ENCODE data around the gene UTP15. TPM values are rescaled to one million over a fixed set of nuclear protein-coding genes. Genes with fewer than 3 reads are reported as not detected.

The UTP15 gene
- total and polyA plus RNA-seq, 10 of the 15 experiments (the other 5 are each of a cell fraction or from before 2014, with no cell fraction given), result 22.5 to 39.4 (median 29.6) TPM

DNA sequence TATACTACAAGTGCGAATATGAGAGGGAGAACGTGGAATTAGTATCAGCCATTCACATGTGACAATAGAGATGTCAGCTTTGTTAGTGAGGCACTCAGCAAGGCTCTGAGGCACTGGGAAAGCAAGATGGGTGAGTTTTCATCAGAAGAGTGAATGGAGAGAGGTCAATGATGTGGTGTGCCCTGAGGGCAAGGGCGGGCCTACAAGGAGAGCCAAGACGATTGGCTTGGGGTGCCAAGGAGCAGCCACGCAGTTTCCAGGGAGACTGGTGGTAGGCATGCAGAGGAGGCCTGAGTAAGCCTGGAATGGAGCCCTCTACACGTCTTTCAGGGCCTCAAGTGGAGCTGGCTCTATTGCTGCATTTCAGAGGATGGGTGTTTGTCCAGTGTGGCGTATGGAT is 42.6 kb upstream of the UTP15 start:
- CTCF ChIA-PET, result interaction anchor here (0.7 to 10.3 kb wide), 3 partner anchors 14 to 360 kb away, joined by 3 to 139 read pairs (median 4); no protein-coding TSS in a partner anchor
- H3K27me3 ChIP-seq (replicated peaks in 1 of 2; ENCODE audit: control insufficient read depth in 2 of 2, insufficient read depth in 2 of 2, low read length in 1 of 2), result no peaks in the 10 kb centered on the region
- H4K20me1 ChIP-seq (ENCODE audit: control insufficient read depth, insufficient read depth), result no peaks in the 10 kb centered on the region
- H3K9me3 ChIP-seq (replicated peaks; ENCODE audit: control insufficient read depth, insufficient read depth, low read length), result no peaks in the 10 kb centered on the region
- no peaks in the 10 kb centered on the region for H3K36me3 ChIP-seq (ENCODE audit: control insufficient read depth in 2 of 2, insufficient read depth in 2 of 2, low read length in 1 of 2)
- H3K79me2 ChIP-seq (ENCODE audit: control insufficient read depth, insufficient read depth, low read length), result no peaks in the 10 kb centered on the region
- no peaks in the 10 kb centered on the region for H3K4me1 ChIP-seq (ENCODE audit: control insufficient read depth, insufficient read depth, low read length)
- SMC1A ChIA-PET (ENCODE audit: uncharacterized antibody, unreplicated experiment), result interaction anchor here (6.2 kb wide), 1 partner anchor 14 kb away, joined by 48 read pairs; no protein-coding TSS in a partner anchor
- no peak for DNase-seq (ENCODE audit: low read depth, low spot score)
- H3K27ac ChIP-seq (ENCODE audit: control insufficient read depth, insufficient read depth), result no peak overlapping the region
- 50% methylated on average over 7 of the region's 7 CpGs for WGBS (ENCODE audit: insufficient coverage, insufficient replicate concordance, low lambda C conversion rate, missing lambda C conversion rate)
- no peak for ATAC-seq
- POLR2A ChIA-PET, result no interaction called here
- no peak overlapping the region for H2AFZ ChIP-seq (ENCODE audit: control insufficient read depth, low read depth, low read length)
- RAD21 ChIA-PET (ENCODE audit: unreplicated experiment), result interaction anchor here (1.2 kb wide), 1 partner anchor 27 kb away, joined by 3 read pairs; no protein-coding TSS in a partner anchor
- intact Hi-C loops (cut with micrococcal nuclease; ENCODE audit: unreplicated experiment) (no loop called here), in situ Hi-C loops (cut with MboI) (no loop called here)
- no peak overlapping the region for H3K4me3 ChIP-seq
- H3K4me2 ChIP-seq (ENCODE audit: control insufficient read depth, insufficient read depth), result no peak overlapping the region
- no peak overlapping the region for H3K9ac ChIP-seq (ENCODE audit: control insufficient read depth, insufficient read depth, low read length)
- no peak for FAIRE-seq
- BruUV-seq (replicated peaks), result no TSS peak
- TF ChIP-seq, protein P1, sequence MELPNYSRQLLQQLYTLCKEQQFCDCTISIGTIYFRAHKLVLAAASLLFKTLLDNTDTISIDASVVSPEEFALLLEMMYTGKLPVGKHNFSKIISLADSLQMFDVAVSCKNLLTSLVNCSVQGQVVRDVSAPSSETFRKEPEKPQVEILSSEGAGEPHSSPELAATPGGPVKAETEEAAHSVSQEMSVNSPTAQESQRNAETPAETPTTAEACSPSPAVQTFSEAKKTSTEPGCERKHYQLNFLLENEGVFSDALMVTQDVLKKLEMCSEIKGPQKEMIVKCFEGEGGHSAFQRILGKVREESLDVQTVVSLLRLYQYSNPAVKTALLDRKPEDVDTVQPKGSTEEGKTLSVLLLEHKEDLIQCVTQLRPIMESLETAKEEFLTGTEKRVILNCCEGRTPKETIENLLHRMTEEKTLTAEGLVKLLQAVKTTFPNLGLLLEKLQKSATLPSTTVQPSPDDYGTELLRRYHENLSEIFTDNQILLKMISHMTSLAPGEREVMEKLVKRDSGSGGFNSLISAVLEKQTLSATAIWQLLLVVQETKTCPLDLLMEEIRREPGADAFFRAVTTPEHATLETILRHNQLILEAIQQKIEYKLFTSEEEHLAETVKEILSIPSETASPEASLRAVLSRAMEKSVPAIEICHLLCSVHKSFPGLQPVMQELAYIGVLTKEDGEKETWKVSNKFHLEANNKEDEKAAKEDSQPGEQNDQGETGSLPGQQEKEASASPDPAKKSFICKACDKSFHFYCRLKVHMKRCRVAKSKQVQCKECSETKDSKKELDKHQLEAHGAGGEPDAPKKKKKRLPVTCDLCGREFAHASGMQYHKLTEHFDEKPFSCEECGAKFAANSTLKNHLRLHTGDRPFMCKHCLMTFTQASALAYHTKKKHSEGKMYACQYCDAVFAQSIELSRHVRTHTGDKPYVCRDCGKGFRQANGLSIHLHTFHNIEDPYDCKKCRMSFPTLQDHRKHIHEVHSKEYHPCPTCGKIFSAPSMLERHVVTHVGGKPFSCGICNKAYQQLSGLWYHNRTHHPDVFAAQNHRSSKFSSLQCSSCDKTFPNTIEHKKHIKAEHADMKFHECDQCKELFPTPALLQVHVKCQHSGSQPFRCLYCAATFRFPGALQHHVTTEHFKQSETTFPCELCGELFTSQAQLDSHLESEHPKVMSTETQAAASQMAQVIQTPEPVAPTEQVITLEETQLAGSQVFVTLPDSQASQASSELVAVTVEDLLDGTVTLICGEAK (IDR thresholded peaks at IDR 0.05; ENCODE audit: borderline replicate concordance), result no peak
- TF ChIP-seq, protein P2, sequence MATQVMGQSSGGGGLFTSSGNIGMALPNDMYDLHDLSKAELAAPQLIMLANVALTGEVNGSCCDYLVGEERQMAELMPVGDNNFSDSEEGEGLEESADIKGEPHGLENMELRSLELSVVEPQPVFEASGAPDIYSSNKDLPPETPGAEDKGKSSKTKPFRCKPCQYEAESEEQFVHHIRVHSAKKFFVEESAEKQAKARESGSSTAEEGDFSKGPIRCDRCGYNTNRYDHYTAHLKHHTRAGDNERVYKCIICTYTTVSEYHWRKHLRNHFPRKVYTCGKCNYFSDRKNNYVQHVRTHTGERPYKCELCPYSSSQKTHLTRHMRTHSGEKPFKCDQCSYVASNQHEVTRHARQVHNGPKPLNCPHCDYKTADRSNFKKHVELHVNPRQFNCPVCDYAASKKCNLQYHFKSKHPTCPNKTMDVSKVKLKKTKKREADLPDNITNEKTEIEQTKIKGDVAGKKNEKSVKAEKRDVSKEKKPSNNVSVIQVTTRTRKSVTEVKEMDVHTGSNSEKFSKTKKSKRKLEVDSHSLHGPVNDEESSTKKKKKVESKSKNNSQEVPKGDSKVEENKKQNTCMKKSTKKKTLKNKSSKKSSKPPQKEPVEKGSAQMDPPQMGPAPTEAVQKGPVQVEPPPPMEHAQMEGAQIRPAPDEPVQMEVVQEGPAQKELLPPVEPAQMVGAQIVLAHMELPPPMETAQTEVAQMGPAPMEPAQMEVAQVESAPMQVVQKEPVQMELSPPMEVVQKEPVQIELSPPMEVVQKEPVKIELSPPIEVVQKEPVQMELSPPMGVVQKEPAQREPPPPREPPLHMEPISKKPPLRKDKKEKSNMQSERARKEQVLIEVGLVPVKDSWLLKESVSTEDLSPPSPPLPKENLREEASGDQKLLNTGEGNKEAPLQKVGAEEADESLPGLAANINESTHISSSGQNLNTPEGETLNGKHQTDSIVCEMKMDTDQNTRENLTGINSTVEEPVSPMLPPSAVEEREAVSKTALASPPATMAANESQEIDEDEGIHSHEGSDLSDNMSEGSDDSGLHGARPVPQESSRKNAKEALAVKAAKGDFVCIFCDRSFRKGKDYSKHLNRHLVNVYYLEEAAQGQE (IDR thresholded peaks at IDR 0.05; ENCODE audit: low read depth, low read length), result no peak
- TF ChIP-seq CBX3 (IDR thresholded peaks at IDR 0.05; ENCODE audit: borderline replicate concordance, low read depth) (no peak), SUZ12 (IDR thresholded peaks at IDR 0.05; ENCODE audit: unreplicated experiment) (no peak)
- TF ChIP-seq, protein P3, sequence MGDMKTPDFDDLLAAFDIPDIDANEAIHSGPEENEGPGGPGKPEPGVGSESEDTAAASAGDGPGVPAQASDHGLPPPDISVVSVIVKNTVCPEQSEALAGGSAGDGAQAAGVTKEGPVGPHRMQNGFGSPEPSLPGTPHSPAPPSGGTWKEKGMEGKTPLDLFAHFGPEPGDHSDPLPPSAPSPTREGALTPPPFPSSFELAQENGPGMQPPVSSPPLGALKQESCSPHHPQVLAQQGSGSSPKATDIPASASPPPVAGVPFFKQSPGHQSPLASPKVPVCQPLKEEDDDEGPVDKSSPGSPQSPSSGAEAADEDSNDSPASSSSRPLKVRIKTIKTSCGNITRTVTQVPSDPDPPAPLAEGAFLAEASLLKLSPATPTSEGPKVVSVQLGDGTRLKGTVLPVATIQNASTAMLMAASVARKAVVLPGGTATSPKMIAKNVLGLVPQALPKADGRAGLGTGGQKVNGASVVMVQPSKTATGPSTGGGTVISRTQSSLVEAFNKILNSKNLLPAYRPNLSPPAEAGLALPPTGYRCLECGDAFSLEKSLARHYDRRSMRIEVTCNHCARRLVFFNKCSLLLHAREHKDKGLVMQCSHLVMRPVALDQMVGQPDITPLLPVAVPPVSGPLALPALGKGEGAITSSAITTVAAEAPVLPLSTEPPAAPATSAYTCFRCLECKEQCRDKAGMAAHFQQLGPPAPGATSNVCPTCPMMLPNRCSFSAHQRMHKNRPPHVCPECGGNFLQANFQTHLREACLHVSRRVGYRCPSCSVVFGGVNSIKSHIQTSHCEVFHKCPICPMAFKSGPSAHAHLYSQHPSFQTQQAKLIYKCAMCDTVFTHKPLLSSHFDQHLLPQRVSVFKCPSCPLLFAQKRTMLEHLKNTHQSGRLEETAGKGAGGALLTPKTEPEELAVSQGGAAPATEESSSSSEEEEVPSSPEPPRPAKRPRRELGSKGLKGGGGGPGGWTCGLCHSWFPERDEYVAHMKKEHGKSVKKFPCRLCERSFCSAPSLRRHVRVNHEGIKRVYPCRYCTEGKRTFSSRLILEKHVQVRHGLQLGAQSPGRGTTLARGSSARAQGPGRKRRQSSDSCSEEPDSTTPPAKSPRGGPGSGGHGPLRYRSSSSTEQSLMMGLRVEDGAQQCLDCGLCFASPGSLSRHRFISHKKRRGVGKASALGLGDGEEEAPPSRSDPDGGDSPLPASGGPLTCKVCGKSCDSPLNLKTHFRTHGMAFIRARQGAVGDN (IDR thresholded peaks at IDR 0.05), result no peak
- TF ChIP-seq, protein P4, sequence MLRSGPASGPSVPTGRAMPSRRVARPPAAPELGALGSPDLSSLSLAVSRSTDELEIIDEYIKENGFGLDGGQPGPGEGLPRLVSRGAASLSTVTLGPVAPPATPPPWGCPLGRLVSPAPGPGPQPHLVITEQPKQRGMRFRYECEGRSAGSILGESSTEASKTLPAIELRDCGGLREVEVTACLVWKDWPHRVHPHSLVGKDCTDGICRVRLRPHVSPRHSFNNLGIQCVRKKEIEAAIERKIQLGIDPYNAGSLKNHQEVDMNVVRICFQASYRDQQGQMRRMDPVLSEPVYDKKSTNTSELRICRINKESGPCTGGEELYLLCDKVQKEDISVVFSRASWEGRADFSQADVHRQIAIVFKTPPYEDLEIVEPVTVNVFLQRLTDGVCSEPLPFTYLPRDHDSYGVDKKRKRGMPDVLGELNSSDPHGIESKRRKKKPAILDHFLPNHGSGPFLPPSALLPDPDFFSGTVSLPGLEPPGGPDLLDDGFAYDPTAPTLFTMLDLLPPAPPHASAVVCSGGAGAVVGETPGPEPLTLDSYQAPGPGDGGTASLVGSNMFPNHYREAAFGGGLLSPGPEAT (IDR thresholded peaks at IDR 0.05; ENCODE audit: low read depth), result no peak

All from GM12878 (cell line).